OCI-LY3 (cell line): ENCODE results near the gene C7orf33.

Experiments used
- H2AFZ ChIP-seq: fragments of 200-600, 300-600 bp; shearing (Covaris generic); 2 replicates; pipeline ENCODE4 v1.6.0; 2014; ENCODE audit warnings: antibody characterized with exemption, low read depth, low read length
- H3K27ac ChIP-seq: fragments of 200-600, 300-600 bp; sonication (generic); 2 replicates; pipeline ENCODE4 v1.5.1; 2014; ENCODE audit warnings: mild to moderate bottlenecking, low read length, moderate library complexity, mixed read lengths
- H3K27me3 ChIP-seq: fragments of 200-600, 300-600 bp; sonication (generic); 2 replicates; pipeline ENCODE4 v1.6.1; 2014; ENCODE audit warnings: low read depth, low read length, mixed read lengths
- H3K36me3 ChIP-seq: fragments of 200-600, 300-600 bp; sonication (generic); replicated peaks from 2 replicates; pipeline ENCODE3; 2014; ENCODE audit warnings: low read depth, low read length, mixed read lengths
- H3K4me1 ChIP-seq: fragments of 300-600, 200-600 bp; sonication (generic); 2 replicates; pipeline ENCODE4 v1.6.1; 2014; ENCODE audit warnings: low read length, mixed read lengths
- H3K4me2 ChIP-seq: fragments of 200-600, 300-600 bp; sonication (generic); 2 replicates; pipeline ENCODE4 v1.6.1; 2014; ENCODE audit warnings: low read length, mixed read lengths
- H3K4me3 ChIP-seq: fragments of 300-600, 200-600 bp; sonication (generic); 2 replicates; pipeline ENCODE4 v1.5.1; 2014; ENCODE audit warnings: antibody characterized with exemption, mild to moderate bottlenecking, low read length, moderate library complexity
- H3K79me2 ChIP-seq: fragments of 300-600, 200-600 bp; shearing (Covaris generic); 2 replicates; pipeline ENCODE4 v1.6.1; 2014; ENCODE audit warnings: mild to moderate bottlenecking, low read length, mixed read lengths
- H3K9ac ChIP-seq: fragments of 300-600, 200-600 bp; shearing (Covaris generic); 2 replicates; pipeline ENCODE4 v1.6.0; 2014; ENCODE audit warnings: mild to moderate bottlenecking, low read length, moderate library complexity
- H3K9me3 ChIP-seq: fragments of 200-600, 300-600 bp; shearing (Covaris generic); 2 replicates; pipeline ENCODE4 v1.6.1; 2014; ENCODE audit warnings: low read length, mixed read lengths; ENCODE audit not compliant: insufficient read depth
- H4K20me1 ChIP-seq: fragments of 200-600, 300-600 bp; sonication (generic); 2 replicates; pipeline ENCODE4 v1.6.1; 2016; ENCODE audit warnings: low read length, mixed read lengths; ENCODE audit not compliant: insufficient read depth
- CTCF ChIP-seq: fragments of 200-600, 300-600 bp; sonication (generic); IDR thresholded peaks from 2 replicates; pipeline ENCODE4 v1.5.1; 2014; ENCODE audit warnings: antibody characterized with exemption, low read length, low read depth
- EZH2phosphoT487 ChIP-seq: fragments of 200-600 bp; shearing (Covaris generic); IDR thresholded peaks from 2 replicates; pipeline ENCODE4 v1.6.1; 2018; ENCODE audit warnings: antibody characterized with exemption, mixed run types, low read depth

C7orf33 gene

GRCh38 chr7:148580446-148580845, 10.1 kb upstream of the C7orf33 start:
- Histone ChIP-seq H3K27me3 (peaks cover 51% of the 10 kb centered on the region), H2AFZ (no peak overlapping the region), H3K4me1 (peaks cover 32% of the 10 kb centered on the region), H3K36me3 (no peaks in the 10 kb centered on the region), H3K27ac (no peak overlapping the region), H4K20me1 (no peaks in the 10 kb centered on the region; the same call in 1 of the 2 replicates), H3K9ac (no peak overlapping the region), H3K4me3 (no peak overlapping the region), H3K79me2 (no peaks in the 10 kb centered on the region), H3K4me2 (no peak overlapping the region), H3K9me3 (no peaks in the 10 kb centered on the region)
- TF ChIP-seq CTCF (no peak), EZH2phosphoT487 (no peak)

GRCh38 chr7:148581624-148582023, 8.9 kb upstream of the C7orf33 start:
- Histone ChIP-seq H3K27ac (no peak overlapping the region), H3K4me1 (peaks cover 27% of the 10 kb centered on the region), H3K9ac (no peak overlapping the region), H3K79me2 (no peaks in the 10 kb centered on the region), H3K4me2 (no peak overlapping the region), H3K9me3 (no peaks in the 10 kb centered on the region), H3K27me3 (peaks cover 60% of the 10 kb centered on the region), H3K36me3 (no peaks in the 10 kb centered on the region), H3K4me3 (no peak overlapping the region), H4K20me1 (no peaks in the 10 kb centered on the region; the same call in 1 of the 2 replicates), H2AFZ (no peak overlapping the region)
- TF ChIP-seq CTCF (no peak), EZH2phosphoT487 (no peak)

GRCh38 chr7:148584154-148584827, 6.3 kb upstream of the C7orf33 start:
- Histone ChIP-seq H3K4me3 (peak overlapping the region; percentile 49), H3K4me2 (peak overlapping the region; percentile 77), H3K27me3 (peaks cover 75% of the 10 kb centered on the region), H3K9ac (no peak overlapping the region), H4K20me1 (no peaks in the 10 kb centered on the region; the same call in 1 of the 2 replicates), H3K9me3 (no peaks in the 10 kb centered on the region), H3K79me2 (no peaks in the 10 kb centered on the region), H3K27ac (no peak overlapping the region), H2AFZ (no peak overlapping the region), H3K4me1 (peaks cover 27% of the 10 kb centered on the region), H3K36me3 (no peaks in the 10 kb centered on the region)
- peak; percentile 87; the same call in 1 of the 2 replicates for TF ChIP-seq EZH2phosphoT487
- no peak for TF ChIP-seq CTCF

- peak overlapping the region; percentile 77; the same call in 1 of the 2 replicates for H3K4me2 ChIP-seq
- TF ChIP-seq EZH2phosphoT487 (no peak), CTCF (no peak)
Observed at GRCh38 chr7:148585399-148585798, 5.2 kb upstream of the C7orf33 start.

More at GRCh38 chr7:148585399-148585798, 5.2 kb upstream of the C7orf33 start:
- H3K4me1 ChIP-seq = peaks cover 27% of the 10 kb centered on the region
- no peak overlapping the region for H3K4me3 ChIP-seq
- H4K20me1 ChIP-seq = no peaks in the 10 kb centered on the region; the same call in 1 of the 2 replicates
- peaks cover 78% of the 10 kb centered on the region for H3K27me3 ChIP-seq
- no peak overlapping the region for H3K9ac ChIP-seq
- no peak overlapping the region for H3K27ac ChIP-seq
- H3K36me3 ChIP-seq = no peaks in the 10 kb centered on the region
- no peaks in the 10 kb centered on the region for H3K79me2 ChIP-seq
- H2AFZ ChIP-seq = no peak overlapping the region
- H3K9me3 ChIP-seq = no peaks in the 10 kb centered on the region
